Fibroblast of villous mesenchyme (primary cell): ENCODE data around the gene TEDC2. TPM values are rescaled to one million over a fixed set of nuclear protein-coding genes. Genes with fewer than 3 reads are reported as not detected.
A peak's percentile ranks its signal among the peaks of the same experiment; 100 is the strongest.

Source experiments
- DNase-seq: peaks from one replicate; pipeline ENCODE4 v3.0.0-alpha.2; 2010; ENCODE audit warnings: low read depth
- H3K4me3 ChIP-seq: 2 replicates; pipeline ENCODE4 v1.5.1; 2011; ENCODE audit warnings: low read depth, mild to moderate bottlenecking, low read length
- CTCF ChIP-seq: IDR thresholded peaks from 2 replicates; pipeline ENCODE4 v1.5.1; 2012; ENCODE audit warnings: low read depth, mild to moderate bottlenecking, low read length; ENCODE audit not compliant: insufficient read depth
- small RNA-seq: library from RNA; depleted of rRNA; stranded (forward); fragments of <200 nt; gene quantifications from one replicate; pipeline ENCODE3, GENCODE V24; 2012
- total RNA-seq: library from RNA; depleted of rRNA; stranded (reverse); fragments of >200 nt; gene quantifications from 2 replicates; pipeline ENCODE4 v1.2.3, GENCODE V29; 2012

TEDC2 gene
- total RNA-seq, 1 donor, result 6.9 TPM

- peak; percentile 88 for DNase-seq
- H3K4me3 ChIP-seq, result peak within 1 kb of the TSS; percentile 96
- TF ChIP-seq CTCF, result no peak
These were observed 53.8 kb downstream of the TEDC2 start, which contains the start of gene ATP6V0C for GRCh38 chr16:2513405-2514332. TSS of gene ATP6V0C (plus strand) at chr16:2513952. CDS start at chr16:2514104, 152 bp downstream.

Small RNA genes within 50 kb of the gene (small RNA-seq; reads per million reads assigned to genes)
- not detected for gene MIR6768

Other genes with a start within 250 kb of the TEDC2 start
- 1.6 and 1.7 TPM in 2 replicates for gene BRICD5, start 249.2 kb upstream of the TEDC2 start, total RNA-seq
- 20.3 TPM in 2 replicates for gene PGP, start 245.3 kb upstream of the TEDC2 start, total RNA-seq
- gene E4F1, start 236.5 kb upstream of the TEDC2 start, total RNA-seq, result 25.9 and 32.5 TPM in 2 replicates
- 0.64 and 0.86 TPM in 2 replicates for gene DNASE1L2, start 223.7 kb upstream of the TEDC2 start, total RNA-seq
- 40.2 and 50.9 TPM in 2 replicates for gene ECI1, start 208.5 kb upstream of the TEDC2 start, total RNA-seq
- gene RNPS1, start 192.0 kb upstream of the TEDC2 start, total RNA-seq, result 85.7 and 95.0 TPM in 2 replicates
- 0.43 and 0.97 TPM in 2 replicates for gene ABCA3, start 119.4 kb upstream of the TEDC2 start, total RNA-seq
- gene CCNF, start 30.7 kb upstream of the TEDC2 start, total RNA-seq, result 17.7 and 26.8 TPM in 2 replicates
- gene NTN3, start 11.2 kb downstream of the TEDC2 start, total RNA-seq, result 0.43 and 0.64 TPM in 2 replicates
- 15.5 and 19.4 TPM in 2 replicates for gene TBC1D24, start 15.0 kb downstream of the TEDC2 start, total RNA-seq
- 20.0 and 23.3 TPM in 2 replicates for gene ATP6V0C, start 53.8 kb downstream of the TEDC2 start, total RNA-seq
- 31.1 and 45.7 TPM in 2 replicates for gene AMDHD2, start 60.3 kb downstream of the TEDC2 start, total RNA-seq
- gene CEMP1, start 71.3 kb downstream of the TEDC2 start, total RNA-seq, result not detected in 2 replicates
- 26.7 and 37.1 TPM in 2 replicates for gene PDPK1, start 77.9 kb downstream of the TEDC2 start, total RNA-seq
- gene KCTD5, start 222.4 kb downstream of the TEDC2 start, total RNA-seq, result 25.0 and 26.4 TPM in 2 replicates